Measurements from ENCODE around the gene LYZL1. TPM values are rescaled to one million over a fixed set of nuclear protein-coding genes. Genes with fewer than 3 reads are reported as not detected.
"Not testable (repeated sequence)": the region's sequence is repeated elsewhere in the genome, so short reads cannot be mapped to it uniquely, and the experiment has no call there.

Gene LYZL1
- total RNA-seq, 1 experiment from 2014 or later = not detected

DNA sequence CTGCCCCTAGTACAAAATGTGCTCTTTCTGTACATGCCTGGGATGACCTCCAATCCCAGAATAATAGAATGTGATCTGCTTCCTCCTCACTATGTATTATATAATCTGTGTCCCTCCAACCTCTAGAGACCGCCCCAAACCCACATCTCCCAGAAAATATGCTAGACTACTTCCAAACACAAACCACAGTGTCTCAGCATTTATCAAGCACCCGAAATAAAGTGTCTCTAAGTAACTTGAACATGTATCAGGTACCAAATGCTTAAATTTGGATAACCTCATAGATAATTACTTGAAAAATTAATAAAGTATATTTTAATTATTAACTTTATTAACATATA, 16.1 kb downstream of the LYZL1 start:
- no peak for DNase-seq (ENCODE audit: low read depth)

DNA sequence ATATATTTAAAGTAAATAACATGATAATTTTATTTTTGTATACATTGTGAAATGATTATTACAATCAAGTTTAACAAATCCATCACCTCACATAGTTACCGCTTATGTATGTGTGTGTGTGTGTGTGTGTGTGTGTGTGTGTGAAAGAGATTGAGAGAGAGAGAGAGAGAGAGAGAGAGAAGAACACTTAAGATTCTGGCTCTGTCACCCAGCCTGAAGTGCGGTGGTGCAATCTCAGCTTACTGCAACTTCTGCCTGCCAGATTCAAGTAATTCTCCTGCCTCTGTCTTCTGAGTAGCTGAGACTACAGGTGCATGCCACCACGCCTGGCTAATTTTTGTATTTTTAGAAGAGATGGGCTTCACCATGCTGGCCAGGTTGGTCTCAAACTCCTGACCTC, 17.8 kb downstream of the LYZL1 start:
- DNase-seq (ENCODE audit: low read depth) = no peak

DNA sequence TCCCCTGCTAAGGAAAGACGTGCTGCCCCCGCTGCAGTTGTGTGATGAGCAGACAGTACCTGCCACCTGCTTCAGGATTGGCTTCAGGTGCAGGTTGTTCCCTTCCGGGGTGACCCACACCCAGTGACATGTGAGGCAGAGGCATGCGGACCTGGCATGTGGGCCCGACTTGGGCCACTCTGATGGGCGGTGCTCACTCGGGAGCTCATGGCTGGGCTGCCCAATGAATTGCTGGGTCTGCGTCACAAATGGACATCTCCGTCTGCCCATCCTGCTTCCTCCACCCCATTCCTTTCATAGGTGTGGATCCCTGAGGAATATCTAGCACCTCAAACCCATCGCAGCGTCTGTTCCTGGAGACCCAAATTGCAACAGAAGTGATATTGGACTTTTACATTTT, 19.3 kb downstream of the LYZL1 start:
- not testable (repeated sequence) for DNase-seq (ENCODE audit: low read depth)

DNA sequence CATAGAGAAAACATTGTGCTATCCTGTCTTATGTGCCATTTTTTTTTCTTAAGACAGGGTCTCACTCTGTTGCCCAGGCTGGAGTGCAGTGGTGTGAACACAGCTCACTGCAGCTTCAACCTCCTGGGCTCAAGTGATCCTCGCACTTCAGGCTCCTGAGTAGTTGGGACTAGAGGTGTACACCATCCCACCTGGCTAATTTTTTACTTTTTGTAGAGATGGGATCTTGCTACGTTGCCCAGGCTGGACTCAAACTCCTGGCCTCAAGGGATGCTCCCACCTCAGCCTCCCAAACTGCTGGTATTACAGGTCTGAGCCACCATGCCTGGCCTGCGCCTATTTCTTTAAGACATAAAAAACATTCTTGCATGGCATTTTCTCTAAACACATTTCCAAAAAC, 20.6 kb downstream of the LYZL1 start:
- DNase-seq (ENCODE audit: low read depth) = no peak

DNA sequence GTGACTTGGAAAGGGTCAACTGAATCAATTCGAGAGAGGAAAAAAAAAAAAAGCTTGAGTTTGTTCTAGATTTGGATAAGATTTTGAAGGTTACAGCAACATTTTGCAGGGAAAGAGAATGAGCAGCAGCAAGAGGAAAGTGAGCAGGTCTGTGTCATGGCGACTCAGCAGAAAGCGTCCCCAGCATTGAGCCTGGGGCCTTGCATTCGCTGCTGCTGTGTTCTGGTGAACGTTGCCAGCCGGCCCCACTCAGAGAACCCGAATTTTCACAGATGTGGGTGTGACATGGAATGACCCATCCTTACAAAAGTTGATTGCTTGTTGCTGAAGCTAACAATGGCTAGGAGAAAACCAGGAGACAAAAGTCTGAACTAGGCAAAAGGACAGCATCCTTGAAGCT, 21.6 kb downstream of the LYZL1 start:
- DNase-seq (ENCODE audit: low read depth) = not testable (repeated sequence)

GRCh38 chr10:29313071-29313470, 24.2 kb downstream of the LYZL1 start:
- DNase-seq (ENCODE audit: low read depth) = no peak

DNA sequence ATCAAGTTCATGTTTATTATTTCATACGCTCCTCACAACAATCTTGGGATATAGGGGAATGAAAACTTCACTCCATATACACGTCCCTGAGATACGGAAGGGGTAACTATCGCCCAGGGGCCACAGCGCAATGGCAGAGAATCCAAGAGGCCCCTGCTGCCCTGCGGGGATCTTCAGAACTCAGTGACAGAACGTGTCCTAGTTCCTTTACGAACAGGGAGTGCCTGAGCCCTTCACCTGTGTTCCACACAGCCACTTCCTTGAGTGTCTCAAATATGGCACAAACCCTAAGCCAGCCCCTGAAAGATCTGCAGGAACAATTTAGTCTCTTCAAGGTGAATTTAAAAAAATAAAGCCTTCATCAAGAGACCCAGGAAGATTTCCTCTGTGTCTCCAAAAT, 25.9 kb downstream of the LYZL1 start:
- no peak for DNase-seq (ENCODE audit: low read depth)

- no peak for DNase-seq (ENCODE audit: low read depth)
Measured at GRCh38 chr10:29315814-29316213, 26.9 kb downstream of the LYZL1 start.

DNA sequence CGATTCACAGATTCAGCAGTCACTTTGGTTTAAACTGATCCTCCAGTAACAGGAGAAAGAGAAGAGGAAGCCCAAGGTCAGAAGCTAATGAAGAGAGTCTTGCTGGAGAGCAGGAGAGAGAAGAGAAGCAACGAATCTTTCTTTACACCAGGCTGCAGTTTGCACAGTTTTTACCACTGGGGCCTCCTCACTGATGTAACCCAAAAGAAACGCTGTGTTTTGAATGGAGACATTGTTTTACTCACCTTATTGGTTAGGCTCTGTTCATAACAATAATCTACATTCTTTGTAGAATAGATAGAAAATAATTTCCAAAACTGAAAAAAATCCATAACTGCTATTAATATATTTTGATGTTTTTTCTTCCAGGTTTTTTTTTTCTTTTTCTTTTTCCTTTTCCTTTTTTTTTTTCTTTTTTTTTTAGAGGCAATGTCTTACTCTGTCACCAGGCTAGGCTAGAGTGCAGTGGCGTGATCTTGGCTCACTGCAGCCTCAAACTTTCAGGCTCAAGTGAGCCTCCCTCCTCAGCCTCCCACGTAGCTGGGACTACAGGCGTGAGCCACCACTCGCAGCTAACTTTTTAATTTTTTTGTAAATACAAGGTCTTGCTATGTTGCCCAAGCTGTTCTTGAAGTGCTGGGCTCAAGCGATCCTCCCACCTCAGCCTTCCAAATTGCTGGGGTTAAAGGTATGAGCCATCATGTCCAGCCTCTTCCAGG, 27.6 kb downstream of the LYZL1 start:
- DNase-seq (ENCODE audit: low read depth) = no peak

DNA sequence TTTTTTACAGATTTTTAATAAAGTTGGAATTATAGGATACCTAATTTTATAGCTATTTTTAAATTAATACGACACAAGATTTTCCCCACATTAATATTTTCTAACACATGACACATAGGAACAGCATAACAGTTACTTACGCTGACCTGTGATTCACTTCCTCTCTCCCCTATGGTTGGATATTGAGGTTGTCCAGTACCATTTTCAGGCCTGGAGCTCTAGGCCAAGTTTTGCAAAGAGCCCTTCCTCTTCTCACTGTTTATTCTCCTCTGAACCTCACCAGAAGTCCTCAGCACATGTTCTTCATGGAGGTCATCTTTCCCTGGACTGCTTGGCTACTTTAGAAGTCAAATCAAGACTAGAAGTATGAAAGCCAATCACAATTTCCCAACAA, 28.2 kb downstream of the LYZL1 start:
- peak; percentile 6 for DNase-seq (ENCODE audit: low read depth)

DNA sequence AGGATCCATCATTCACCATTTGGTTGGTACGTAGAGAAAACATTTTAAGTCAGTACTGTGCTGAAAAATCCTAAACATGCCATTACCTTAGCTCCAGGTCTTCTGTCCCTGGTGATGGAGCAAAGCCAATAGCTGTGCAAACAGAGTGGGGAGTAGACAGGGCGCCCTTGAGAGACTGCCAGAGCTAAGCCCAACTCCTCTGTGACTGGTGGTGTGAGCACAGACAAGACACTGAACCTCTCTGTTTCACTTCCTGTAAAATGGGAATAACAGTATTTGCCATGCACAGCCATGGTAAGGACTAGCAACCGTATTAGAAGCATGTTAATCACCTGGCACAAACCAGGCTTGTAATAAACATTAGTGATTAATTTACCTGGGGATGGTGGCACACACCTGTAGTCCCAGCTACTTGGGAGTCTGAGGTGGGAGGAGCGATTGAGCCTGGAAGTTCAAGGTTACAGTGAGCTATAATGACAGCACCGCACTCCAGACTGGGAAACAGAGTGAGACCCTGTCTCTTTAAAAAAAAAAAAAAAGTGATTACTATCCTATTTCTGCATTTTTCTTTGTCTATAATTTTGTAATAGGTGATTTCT, 28.7 kb downstream of the LYZL1 start:
- no peak for DNase-seq (ENCODE audit: low read depth)

GRCh38 chr10:29318141-29319071, 29.5 kb downstream of the LYZL1 start:
- DNase-seq (ENCODE audit: low read depth) = peak; percentile 33

DNA sequence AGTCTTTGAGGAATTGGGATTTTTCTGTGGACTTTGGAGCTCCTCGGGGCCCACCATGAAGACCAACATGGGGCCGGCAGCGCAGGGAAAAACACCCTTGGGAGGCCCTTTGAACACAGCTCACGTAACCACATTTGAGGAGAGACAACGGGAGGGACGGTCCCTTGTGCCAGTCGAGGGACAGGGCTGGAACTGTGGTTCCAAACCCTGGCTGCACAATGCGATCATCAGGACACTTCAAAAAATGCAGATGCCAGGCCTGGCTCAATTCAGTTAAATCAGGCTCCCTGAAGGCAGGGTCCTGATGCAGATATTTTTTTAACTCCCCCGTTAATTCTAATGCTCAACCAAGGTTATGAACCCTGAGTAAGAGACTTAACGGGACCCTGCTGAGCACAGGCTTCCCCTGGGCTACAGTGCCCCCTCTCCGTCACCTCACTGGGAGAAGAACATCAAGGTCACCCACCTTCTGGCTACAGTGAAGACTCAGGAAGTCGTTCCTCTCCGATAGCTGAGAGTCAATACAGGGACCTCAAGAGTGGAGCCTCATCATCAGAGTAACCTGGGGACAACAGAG, 30.4 kb downstream of the LYZL1 start:
- no peak for DNase-seq (ENCODE audit: low read depth)

DNA sequence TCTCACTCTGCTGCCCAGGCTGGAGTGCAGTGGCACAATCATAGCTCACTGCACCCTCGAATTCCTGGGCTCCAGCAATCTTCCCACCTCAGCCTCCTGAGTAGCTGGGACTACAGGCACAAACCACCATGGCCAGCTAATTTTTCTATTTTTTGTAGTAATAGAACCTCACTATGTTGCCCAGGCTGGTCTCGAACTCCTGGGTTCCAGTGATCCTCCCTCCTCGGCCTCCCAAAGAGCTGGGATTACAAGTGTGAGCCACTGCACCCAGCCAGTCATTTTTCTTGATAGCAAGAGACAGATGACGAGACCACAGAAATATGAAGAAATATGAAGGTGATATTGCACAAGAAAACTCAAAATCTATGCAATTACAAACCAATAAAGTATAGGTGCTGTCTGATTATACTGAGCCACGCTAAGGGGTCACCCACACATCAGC, 31.8 kb downstream of the LYZL1 start:
- not testable (repeated sequence) for DNase-seq (ENCODE audit: low read depth)

GRCh38 chr10:29321656-29322055, 32.8 kb downstream of the LYZL1 start:
- DNase-seq (ENCODE audit: low read depth) = no peak

DNA sequence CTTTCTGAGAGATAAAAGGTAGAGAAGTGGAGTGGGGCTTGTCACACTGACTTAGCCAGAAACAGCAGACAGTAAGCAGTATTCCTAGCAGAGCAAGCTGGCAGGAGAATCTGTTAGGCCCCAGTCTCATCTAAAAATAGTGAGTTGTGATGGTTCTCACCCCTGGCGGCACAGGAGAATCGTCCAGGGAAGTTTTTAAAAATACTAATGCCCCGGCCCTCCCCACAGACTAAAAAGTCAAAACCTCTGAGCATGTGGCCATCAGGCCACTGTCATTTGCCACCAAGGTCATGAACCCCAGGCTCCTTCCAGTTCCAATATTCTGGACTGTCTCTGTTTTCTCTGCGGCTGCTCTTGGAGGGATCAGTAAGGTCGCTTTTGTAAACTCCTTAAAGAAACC, 34.0 kb downstream of the LYZL1 start:
- no peak for DNase-seq (ENCODE audit: low read depth)

DNA sequence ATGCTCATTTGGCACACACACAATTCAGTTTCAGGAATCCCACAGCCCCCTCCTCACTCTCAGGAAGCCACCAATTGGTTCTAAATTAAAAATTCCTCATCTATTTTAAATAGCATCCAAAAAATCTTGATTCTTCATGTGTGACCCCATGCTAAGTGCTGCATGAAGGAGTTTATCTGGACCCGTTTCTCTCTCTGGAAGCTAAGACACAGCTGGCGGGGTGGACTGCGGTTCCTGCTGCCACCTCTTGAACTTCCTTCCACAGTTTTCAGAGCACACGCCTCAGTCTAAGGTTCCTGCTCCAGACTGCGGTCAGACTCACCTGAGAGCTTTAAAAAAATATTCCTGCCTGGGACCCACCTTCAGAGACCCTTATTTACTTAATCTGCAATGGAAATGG, 34.5 kb downstream of the LYZL1 start:
- DNase-seq (ENCODE audit: low read depth) = no peak

GRCh38 chr10:29324220-29324841, 35.5 kb downstream of the LYZL1 start:
- no peak for DNase-seq (ENCODE audit: low read depth)

DNA sequence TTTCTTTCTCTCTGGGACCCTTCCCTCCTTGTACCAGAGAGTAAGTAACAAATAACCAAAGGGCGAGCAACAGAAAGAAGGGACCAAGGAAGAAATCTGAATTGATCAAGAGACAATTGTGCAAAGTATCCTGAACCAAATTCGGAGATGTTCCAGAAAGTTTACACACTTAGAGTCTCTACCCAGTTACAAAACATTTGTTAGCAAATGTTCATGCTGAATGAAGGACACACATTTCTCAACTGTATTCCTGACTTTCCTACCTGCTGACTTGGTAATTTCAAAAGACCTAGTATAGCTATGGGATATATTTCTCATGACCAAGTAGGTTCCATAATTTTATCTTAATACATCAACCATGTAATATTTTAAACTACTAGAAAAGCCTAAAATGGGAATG, 37.4 kb downstream of the LYZL1 start:
- DNase-seq (ENCODE audit: low read depth) = no peak

DNA sequence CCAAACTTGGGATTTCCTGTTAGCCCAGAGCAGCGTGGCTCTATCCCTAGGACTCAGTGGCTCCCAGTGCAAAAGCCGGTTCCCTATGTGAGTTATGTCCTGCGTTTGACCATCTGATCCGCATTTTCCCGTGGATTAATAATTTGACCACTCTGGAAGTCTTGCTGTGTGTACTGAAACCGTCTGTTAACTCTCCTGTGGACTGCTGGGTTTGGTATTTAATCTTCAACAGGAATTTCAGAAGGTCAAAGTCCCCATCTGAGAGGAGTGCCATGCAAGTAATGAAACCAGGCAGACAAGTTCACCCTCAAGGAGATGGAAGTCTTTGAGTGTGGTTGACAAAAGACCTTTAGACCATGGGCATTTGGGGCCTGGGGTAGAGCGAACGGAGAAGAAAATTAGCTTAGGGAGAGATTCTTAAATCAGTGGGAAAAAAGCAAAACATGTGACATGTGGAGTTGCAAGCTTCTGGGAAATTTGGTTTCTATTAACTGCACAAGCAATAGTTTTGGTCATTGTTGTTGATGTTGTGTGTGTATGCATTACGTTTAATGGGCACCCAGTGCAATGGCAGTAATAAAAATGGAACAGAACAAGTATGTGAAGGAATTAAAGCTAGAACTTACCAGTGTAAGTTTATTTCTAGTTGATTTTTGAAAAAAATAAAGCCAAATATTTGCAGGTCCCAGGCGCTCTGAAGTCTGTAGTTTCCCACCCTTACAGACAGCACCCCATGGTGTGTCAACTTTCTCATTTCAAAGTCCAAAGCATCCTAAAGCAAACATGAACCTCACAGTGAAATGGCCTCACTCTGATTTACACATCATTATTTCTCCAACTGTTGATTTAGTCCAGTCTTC, 38.2 kb downstream of the LYZL1 start:
- DNase-seq (ENCODE audit: low read depth) = no peak

DNA sequence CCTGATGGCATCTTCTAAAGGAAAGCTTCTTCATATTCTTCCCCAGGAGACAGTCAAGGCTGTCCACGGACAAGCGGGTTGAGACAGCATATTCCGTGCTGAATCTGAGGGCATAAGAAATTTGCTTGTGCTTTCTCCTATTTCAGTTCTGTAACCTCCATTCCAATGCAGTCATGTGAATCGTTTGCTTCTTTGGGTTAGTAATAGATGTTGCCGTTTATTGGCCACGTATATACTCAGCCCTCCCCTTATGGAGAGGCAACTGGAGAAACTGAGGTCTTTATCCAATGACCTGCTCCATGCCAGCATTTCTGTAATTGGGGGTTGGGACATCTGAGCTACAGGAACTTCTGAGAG, 38.9 kb downstream of the LYZL1 start:
- no peak for DNase-seq (ENCODE audit: low read depth)
